Activated T-helper 2 cell treated with anti-CD3 and anti-CD28 coated beads, Interferon-gamma antibody, Interleukin-2, Interleukin-4, amounts not matched to agents 10 μg/mL and 5 μg/mL and 100 μg/mL, durations not matched to agents 14 hours and 24 hours and 36 hours (primary cell): ENCODE measurements around the gene ABCG1. TPM values are rescaled to one million over a fixed set of nuclear protein-coding genes. Genes with fewer than 3 reads are reported as not detected.

ENCODE experiments used
- DNase-seq: peaks from one replicate; pipeline ENCODE4 v3.0.0; 2021; ENCODE audit warnings: low spot score
- H3K27ac Mint-ChIP-seq: one replicate; pipeline ENCODE4 v1.8.0; 2021; ENCODE audit warnings: mixed read lengths
- H3K27me3 Mint-ChIP-seq: one replicate; pipeline ENCODE4 v1.8.0; 2021; ENCODE audit warnings: low read depth, mixed read lengths
- H3K36me3 Mint-ChIP-seq: one replicate; pipeline ENCODE4 v1.8.0; 2021; ENCODE audit warnings: low read depth, mixed read lengths
- H3K4me1 Mint-ChIP-seq: one replicate; pipeline ENCODE4 v1.8.0; 2021; ENCODE audit warnings: low read depth, mixed read lengths
- H3K4me3 Mint-ChIP-seq: one replicate; pipeline ENCODE4 v1.8.0; 2021; ENCODE audit warnings: low read depth, mild to moderate bottlenecking, moderate library complexity, mixed read lengths
- H3K9me3 Mint-ChIP-seq: one replicate; pipeline ENCODE4 v1.8.0; 2021; ENCODE audit warnings: mixed read lengths
- intact Hi-C: fragments of 100-400 bp; cut with micrococcal nuclease; formaldehyde crosslinking; loops from one replicate; pipeline ENCODE4 v1.15.1; 2023
- total RNA-seq: library from RNA; stranded (reverse); gene quantifications from 2 replicates; pipeline ENCODE4 v1.2.3, GENCODE V29; 2022

ABCG1 gene
- total RNA-seq, 1 donor from 2014 or later = 5.7 TPM

DNA sequence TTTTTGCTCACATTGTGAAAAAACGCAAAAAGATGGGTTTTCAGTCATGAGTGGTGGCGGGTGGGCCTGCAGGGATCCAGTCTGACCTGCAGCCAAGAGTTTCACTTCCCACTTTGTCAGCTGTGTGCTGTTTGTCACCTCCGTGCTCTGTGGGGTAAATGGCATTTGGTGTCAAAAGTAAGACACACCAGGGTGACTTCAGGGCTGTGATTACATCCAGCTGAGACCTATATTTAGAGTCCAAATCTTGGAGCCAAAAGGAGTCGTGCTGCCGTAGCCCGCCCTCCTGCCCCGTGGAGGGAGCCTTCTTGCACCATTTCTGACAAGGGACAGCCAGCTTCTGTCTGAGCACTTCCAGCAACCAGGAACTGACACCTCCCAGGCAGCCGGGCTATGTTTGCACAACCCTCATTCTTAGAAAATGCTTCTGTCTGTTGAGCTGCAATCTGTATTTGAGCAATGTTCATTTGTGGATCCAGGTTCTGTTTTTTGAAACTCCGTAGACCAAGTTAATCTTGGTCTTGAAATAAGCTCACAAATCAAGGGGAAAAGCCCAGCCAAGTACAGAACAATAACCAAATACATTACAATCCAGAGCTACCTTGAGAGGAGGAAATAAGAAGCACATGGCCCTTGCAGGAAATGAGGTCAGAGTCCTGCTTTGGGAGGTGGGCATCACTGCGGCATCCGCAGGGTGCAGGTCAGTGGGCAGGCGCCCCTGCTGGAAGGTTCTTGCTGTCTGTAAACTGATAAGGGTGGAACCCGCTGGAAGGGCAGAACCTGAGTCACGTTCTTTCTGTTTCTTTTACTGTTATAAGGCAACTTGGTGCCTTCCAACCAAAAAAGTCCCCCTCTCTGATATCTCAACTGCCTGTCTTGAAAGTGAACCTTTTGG is 14.4 kb downstream of the ABCG1 start:
- Mint-ChIP-seq H3K27ac (peak overlapping the region; percentile 93), H3K27me3 (no peaks in the 10 kb centered on the region), H3K36me3 (peaks cover 9% of the 10 kb centered on the region), H3K4me3 (peak overlapping the region; percentile 63), H3K9me3 (no peaks in the 10 kb centered on the region), H3K4me1 (peaks cover 85% of the 10 kb centered on the region)
- intact Hi-C loops = loop anchor here (1.0 to 10.0 kb wide), 3 partner anchors 45 to 291 kb away; no protein-coding TSS in a partner anchor
- DNase-seq = peak; percentile 77

DNA sequence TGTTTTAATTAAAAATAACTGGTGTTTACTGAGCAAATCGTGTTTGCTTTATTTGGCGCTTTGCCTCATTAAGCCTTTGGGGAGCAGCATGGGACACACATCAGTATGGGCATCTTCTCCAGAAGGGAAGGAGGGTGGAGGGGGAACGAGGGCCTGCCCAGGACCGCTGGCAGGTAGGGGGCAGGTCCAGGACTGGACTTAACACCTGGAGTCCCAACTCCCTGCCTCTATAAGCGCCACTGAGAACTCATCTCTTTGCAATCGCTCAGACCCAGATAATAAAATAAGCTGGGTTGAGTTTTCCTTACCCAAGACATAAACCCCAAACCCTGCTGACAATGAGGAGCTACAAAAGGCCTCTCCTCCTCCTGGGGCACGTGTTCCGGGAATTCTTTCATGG is 15.1 kb downstream of the ABCG1 start:
- intact Hi-C loops = loop anchor here (5.0 to 10.0 kb wide), 2 partner anchors 188 to 291 kb away; no protein-coding TSS in a partner anchor
- H3K4me3 Mint-ChIP-seq = peak overlapping the region; percentile 63
- peaks cover 85% of the 10 kb centered on the region for H3K4me1 Mint-ChIP-seq
- H3K36me3 Mint-ChIP-seq = peaks cover 9% of the 10 kb centered on the region
- no peak for DNase-seq
- H3K27ac Mint-ChIP-seq = peak overlapping the region; percentile 93
- H3K27me3 Mint-ChIP-seq = no peaks in the 10 kb centered on the region
- H3K9me3 Mint-ChIP-seq = no peaks in the 10 kb centered on the region

DNA sequence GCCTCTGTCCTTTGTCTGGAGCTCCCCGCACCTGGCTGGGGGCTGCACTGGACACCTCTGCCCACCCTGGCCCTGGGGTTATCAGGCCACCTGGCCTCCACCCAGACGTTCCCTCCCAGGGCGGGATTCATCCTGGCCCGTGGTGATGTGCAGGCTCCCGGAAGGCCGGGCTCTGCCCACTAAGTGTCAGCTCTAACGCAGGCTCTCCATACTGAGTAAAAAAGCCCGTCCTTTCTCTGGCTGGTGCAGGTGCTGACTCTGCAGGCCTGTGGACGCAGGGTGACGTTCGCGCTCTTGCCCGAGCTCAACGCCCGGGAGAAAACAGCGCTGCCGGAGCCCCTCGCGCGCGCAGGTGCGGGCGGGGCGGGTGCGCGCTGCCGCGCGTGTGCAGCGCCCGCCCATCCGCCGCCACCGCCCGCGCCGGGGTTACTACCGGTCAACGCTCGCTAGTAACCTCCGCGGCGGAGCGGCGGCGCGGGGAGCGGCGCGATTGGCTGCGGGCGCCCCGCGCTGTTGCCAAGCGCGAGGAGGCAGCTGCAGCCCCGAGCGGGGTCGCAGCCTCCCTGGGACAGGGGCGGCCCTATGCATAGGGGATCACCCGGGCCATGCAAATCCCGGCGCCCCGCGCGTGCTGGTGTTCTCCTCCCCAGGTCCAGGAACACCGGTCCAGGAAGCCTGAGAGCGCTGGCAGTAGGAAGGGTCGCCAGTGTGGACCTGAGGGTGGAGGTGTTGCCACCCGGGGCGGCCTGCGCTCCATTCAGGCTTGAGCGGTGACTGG is 15.7 kb downstream of the ABCG1 start:
- Mint-ChIP-seq H3K9me3 (no peaks in the 10 kb centered on the region), H3K4me3 (peak overlapping the region; percentile 67), H3K4me1 (peaks cover 79% of the 10 kb centered on the region), H3K27ac (peak overlapping the region; percentile 93), H3K36me3 (peaks cover 9% of the 10 kb centered on the region), H3K27me3 (no peaks in the 10 kb centered on the region)
- intact Hi-C loops = loop anchor here (5.0 to 10.0 kb wide), 3 partner anchors 188 to 290 kb away; no protein-coding TSS in a partner anchor
- DNase-seq = peak; percentile 79

DNA sequence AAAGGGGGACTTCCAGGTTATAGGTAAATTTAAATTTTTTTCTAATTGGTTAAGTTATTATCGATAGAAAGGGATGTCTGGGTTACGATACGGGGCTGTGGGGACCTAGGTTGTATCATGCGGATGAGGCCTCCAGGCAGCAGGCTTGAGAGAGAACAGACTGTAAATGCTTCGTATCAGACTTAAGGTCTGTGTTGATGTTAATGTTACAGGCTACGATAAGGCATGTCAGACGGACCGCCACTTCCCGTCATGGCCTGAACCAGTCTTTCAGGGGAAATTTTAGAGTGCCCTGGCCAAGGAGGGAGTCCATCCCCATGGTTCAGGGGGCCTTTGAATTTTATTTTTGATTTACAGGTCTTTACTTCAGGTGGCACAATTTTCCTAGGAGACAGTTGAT is 16.7 kb downstream of the ABCG1 start:
- Mint-ChIP-seq H3K27me3 (no peaks in the 10 kb centered on the region), H3K4me3 (peak overlapping the region; percentile 67), H3K27ac (peak overlapping the region; percentile 84), H3K36me3 (peaks cover 9% of the 10 kb centered on the region), H3K4me1 (peaks cover 74% of the 10 kb centered on the region), H3K9me3 (no peaks in the 10 kb centered on the region)
- no peak for DNase-seq
- intact Hi-C loops = loop anchor here (5.0 to 10.0 kb wide), 2 partner anchors 233 to 289 kb away; no protein-coding TSS in a partner anchor

GRCh38 chr21:42236014-42236413 is 17.1 kb downstream of the ABCG1 start:
- Mint-ChIP-seq H3K27ac (peak overlapping the region; percentile 84), H3K27me3 (no peaks in the 10 kb centered on the region), H3K9me3 (no peaks in the 10 kb centered on the region), H3K4me3 (peak overlapping the region; percentile 17), H3K36me3 (peaks cover 9% of the 10 kb centered on the region), H3K4me1 (peaks cover 74% of the 10 kb centered on the region)
- DNase-seq = no peak
- intact Hi-C loops = loop anchor here (2.0 to 10.0 kb wide), 3 partner anchors 15 to 289 kb away; no protein-coding TSS in a partner anchor

GRCh38 chr21:42236693-42237092 is 17.8 kb downstream of the ABCG1 start:
- Mint-ChIP-seq H3K4me3 (no peak overlapping the region), H3K4me1 (peaks cover 67% of the 10 kb centered on the region), H3K27ac (peak overlapping the region; percentile 84), H3K9me3 (no peaks in the 10 kb centered on the region), H3K36me3 (peaks cover 9% of the 10 kb centered on the region), H3K27me3 (no peaks in the 10 kb centered on the region)
- intact Hi-C loops = loop anchor here (2.0 to 10.0 kb wide), 3 partner anchors 16 to 288 kb away; no protein-coding TSS in a partner anchor
- DNase-seq = no peak

DNA sequence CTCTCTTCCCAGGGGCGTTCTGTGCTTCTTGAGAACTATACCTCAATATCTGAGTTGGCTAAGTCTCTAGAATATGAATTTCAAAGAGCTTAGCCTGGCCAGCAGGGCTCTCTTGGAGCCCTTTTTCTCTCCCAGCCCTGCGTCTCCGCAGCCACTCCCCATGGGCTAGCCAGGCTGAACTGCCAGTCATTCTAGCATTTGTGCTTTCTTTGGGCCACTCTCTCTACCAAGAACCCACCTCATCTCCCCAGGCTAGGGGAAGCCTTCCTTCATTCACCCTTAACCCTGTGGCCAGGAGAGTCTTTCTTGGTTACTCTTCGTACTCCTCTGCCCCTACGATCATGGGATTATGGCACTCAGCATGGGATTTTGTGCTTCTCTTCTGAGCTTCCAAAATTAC is 18.2 kb downstream of the ABCG1 start:
- H3K4me3 Mint-ChIP-seq = peak overlapping the region; percentile 37
- no peak for DNase-seq
- intact Hi-C loops = loop anchor here (2.0 to 10.0 kb wide), 3 partner anchors 16 to 288 kb away; no protein-coding TSS in a partner anchor
- H3K9me3 Mint-ChIP-seq = no peaks in the 10 kb centered on the region
- H3K4me1 Mint-ChIP-seq = peaks cover 63% of the 10 kb centered on the region
- no peaks in the 10 kb centered on the region for H3K27me3 Mint-ChIP-seq
- peaks cover 8% of the 10 kb centered on the region for H3K36me3 Mint-ChIP-seq
- peak overlapping the region; percentile 82 for H3K27ac Mint-ChIP-seq

DNA sequence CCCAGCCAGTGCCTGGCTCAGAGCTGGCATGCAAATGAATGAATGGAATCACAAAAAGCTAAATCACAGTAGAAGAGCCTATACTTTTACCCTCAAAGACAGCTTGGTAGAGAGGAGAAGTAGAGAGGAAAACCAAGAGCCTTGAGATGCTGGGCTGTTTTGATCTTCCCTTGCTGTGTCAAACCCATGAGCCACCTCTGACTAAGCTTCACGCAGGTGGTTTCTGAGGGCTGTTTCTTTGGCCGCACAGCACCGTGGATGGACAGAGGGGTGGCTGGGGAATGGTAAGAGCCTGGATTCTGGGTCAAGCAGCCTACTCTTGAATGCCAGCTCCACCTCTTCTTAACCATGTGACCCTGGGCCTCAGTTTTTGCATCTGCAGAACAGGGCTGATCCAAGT is 18.6 kb downstream of the ABCG1 start:
- H3K9me3 Mint-ChIP-seq = no peaks in the 10 kb centered on the region
- peaks cover 59% of the 10 kb centered on the region for H3K4me1 Mint-ChIP-seq
- intact Hi-C loops = loop anchor here (2.0 to 10.0 kb wide), 3 partner anchors 17 to 287 kb away; no protein-coding TSS in a partner anchor
- DNase-seq = no peak
- H3K36me3 Mint-ChIP-seq = peaks cover 4% of the 10 kb centered on the region
- peak overlapping the region; percentile 43 for H3K4me3 Mint-ChIP-seq
- H3K27me3 Mint-ChIP-seq = no peaks in the 10 kb centered on the region
- peak overlapping the region; percentile 82 for H3K27ac Mint-ChIP-seq

- intact Hi-C loops = loop anchor here (1.0 to 10.0 kb wide), 3 partner anchors 50 to 286 kb away; no protein-coding TSS in a partner anchor
Observed at GRCh38 chr21:42238185-42238934, 19.4 kb downstream of the ABCG1 start.

DNA sequence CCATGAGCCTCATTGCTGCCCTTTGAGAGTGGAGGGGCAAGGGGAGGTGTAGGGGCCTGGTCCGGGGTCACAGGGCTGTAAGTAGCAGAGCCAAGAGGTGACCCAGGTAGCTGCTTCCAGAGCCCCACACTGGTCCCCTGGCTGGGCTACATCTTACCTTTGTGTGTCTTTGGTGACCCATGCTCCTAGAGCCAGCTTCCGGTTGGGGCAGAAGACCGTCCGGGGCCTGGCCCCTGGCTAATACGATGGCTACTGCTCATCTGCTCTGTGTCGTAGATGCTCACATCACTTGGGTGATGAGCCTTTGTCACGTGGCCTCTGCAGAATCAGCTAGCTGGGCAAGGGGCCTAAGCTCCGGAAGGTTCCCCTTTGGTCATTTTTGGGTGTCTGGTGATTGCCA is 20.6 kb downstream of the ABCG1 start:
- Mint-ChIP-seq H3K27ac (no peak overlapping the region), H3K27me3 (no peaks in the 10 kb centered on the region), H3K9me3 (no peaks in the 10 kb centered on the region), H3K36me3 (no peaks in the 10 kb centered on the region), H3K4me1 (peaks cover 44% of the 10 kb centered on the region), H3K4me3 (no peak overlapping the region)
- DNase-seq = no peak
- intact Hi-C loops = loop anchor here (1.0 to 10.0 kb wide), 3 partner anchors 161 to 285 kb away; no protein-coding TSS in a partner anchor

More at GRCh38 chr21:42238185-42238934, 19.4 kb downstream of the ABCG1 start:
- Mint-ChIP-seq H3K9me3 (no peaks in the 10 kb centered on the region), H3K4me1 (peaks cover 51% of the 10 kb centered on the region), H3K4me3 (peak overlapping the region; percentile 43), H3K36me3 (peaks cover 2% of the 10 kb centered on the region), H3K27me3 (no peaks in the 10 kb centered on the region), H3K27ac (peak overlapping the region; percentile 82)
- peak; percentile 57 for DNase-seq

- Mint-ChIP-seq H3K4me1 (peaks cover 43% of the 10 kb centered on the region), H3K4me3 (no peak overlapping the region), H3K27me3 (no peaks in the 10 kb centered on the region), H3K36me3 (no peaks in the 10 kb centered on the region), H3K27ac (no peak overlapping the region), H3K9me3 (no peaks in the 10 kb centered on the region)
- intact Hi-C loops = loop anchor here (1.0 to 10.0 kb wide), 3 partner anchors 160 to 285 kb away; no protein-coding TSS in a partner anchor
- DNase-seq = no peak
Observed at GRCh38 chr21:42239973-42240372, 21.0 kb downstream of the ABCG1 start.

- Mint-ChIP-seq H3K36me3 (no peaks in the 10 kb centered on the region), H3K27me3 (peaks cover 5% of the 10 kb centered on the region), H3K4me1 (peaks cover 17% of the 10 kb centered on the region), H3K27ac (no peak overlapping the region), H3K4me3 (no peak overlapping the region), H3K9me3 (no peaks in the 10 kb centered on the region)
- no peak for DNase-seq
- intact Hi-C loops = no loop called here
Observed at GRCh38 chr21:42242611-42243010, 23.7 kb downstream of the ABCG1 start.
